Measurements from ENCODE around the gene DECR2.

DNA sequence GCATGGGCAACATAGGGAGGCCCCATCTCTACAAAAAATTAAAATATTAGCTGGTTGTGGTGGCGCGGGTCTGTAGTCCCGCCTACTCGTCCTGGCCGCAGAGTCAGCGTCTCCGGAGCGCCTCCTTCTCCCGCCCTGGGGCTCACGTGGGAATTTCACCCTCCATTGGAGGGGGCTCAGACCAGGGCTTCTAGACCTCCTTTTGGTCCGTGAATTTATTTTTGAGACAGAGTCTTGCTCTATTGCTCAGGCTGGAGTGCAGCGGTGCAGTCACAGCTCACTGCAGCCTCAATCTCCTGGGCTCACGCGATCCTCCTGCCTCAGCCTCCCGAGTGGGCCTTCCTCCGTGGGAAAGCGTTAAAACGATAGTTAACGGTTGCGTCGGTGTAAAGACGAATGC, 5.1 kb upstream of the DECR2 start:
- TF ChIP-seq CTCF (IDR thresholded peaks at IDR 0.05) (peak in 1 of 12 donors; percentile 7), POLR2A (IDR thresholded peaks at IDR 0.05) (no peak)
